GM10248 (cell line): Measurements from ENCODE around the gene LIX1.
"Not testable (repeated sequence)": the region's sequence is repeated elsewhere in the genome, so short reads cannot be mapped to it uniquely, and the experiment has no call there.

Experiments
- CTCF ChIA-PET: fragments of 300-600 bp; sonication (Branson Sonifier 250); formaldehyde crosslinking; extraction: SDS; loops from one replicate; lab custom pipeline; 2021; ENCODE audit warnings: antibody characterized with exemption; lab: Yijun Ruan, JAX
- POLR2A ChIA-PET: fragments of 350-650 bp; sonication (Branson Sonifier 250); formaldehyde crosslinking; extraction: SDS; loops from one replicate; lab custom pipeline; 2020; ENCODE audit warnings: antibody characterized with exemption; lab: Yijun Ruan, JAX
- DNase-seq: peaks from one replicate; pipeline ENCODE4 v3.0.0; 2012; ENCODE audit errors: extremely low spot score
- CTCF ChIP-seq: IDR thresholded peaks from 2 replicates; pipeline ENCODE4 v1.5.1; 2012; ENCODE audit warnings: mild to moderate bottlenecking, low read depth; ENCODE audit errors: extremely low read depth, missing control alignments, control extremely low read depth

LIX1 gene

GRCh38 chr5:97142521-97143254 lies at the start of gene LIX1:
LIX1 (minus strand) TSS chr5:97142611; CDS start chr5:97142576, 35 bp downstream.
- ChIA-PET CTCF (interaction anchor here (0.6 to 6.1 kb wide), 33 partner anchors 9 to 798 kb away, joined by 3 to 54 read pairs (median 3); partner anchors contain the start of gene ERAP1), POLR2A (no interaction called here)
- DNase-seq = peak; percentile 48
- peak; percentile 63 for TF ChIP-seq CTCF

- TF ChIP-seq CTCF = no peak
- ChIA-PET CTCF (interaction anchor here (0.8 to 1.3 kb wide), 2 partner anchors 22 to 39 kb away, joined by 3 read pairs; no protein-coding TSS in a partner anchor), POLR2A (no interaction called here)
- DNase-seq = no peak
Observed at GRCh38 chr5:97191893-97192292, 49.5 kb upstream of the LIX1 start.

- DNase-seq, CTCF ChIA-PET, POLR2A ChIA-PET: not testable (repeated sequence)
Observed at GRCh38 chr5:97189523-97189922, 47.1 kb upstream of the LIX1 start.

- ChIA-PET POLR2A (no interaction called here), CTCF (interaction anchor here (1.2 kb wide), 1 partner anchor 1585 kb away, joined by 3 read pairs; no protein-coding TSS in a partner anchor)
- TF ChIP-seq CTCF = no peak
- DNase-seq = no peak
Observed at GRCh38 chr5:97183930-97184213, 41.5 kb upstream of the LIX1 start.

GRCh38 chr5:97183100-97183929 lies 40.9 kb upstream of the LIX1 start, which contains the start of gene RIOK2:
RIOK2 (minus strand) TSS chr5:97183247; CDS start chr5:97183191, 56 bp downstream.
- ChIA-PET CTCF (interaction anchor here (1.2 to 1.8 kb wide), 2 partner anchors 19 to 1585 kb away, joined by 3 to 6 read pairs; no protein-coding TSS in a partner anchor), POLR2A (no interaction called here)
- TF ChIP-seq CTCF = no peak
- peak; percentile 86 for DNase-seq

- ChIA-PET POLR2A (no interaction called here), CTCF (interaction anchor here (1.8 kb wide), 1 partner anchor 18 kb away, joined by 6 read pairs; no protein-coding TSS in a partner anchor)
- DNase-seq = no peak
- no peak for TF ChIP-seq CTCF
Observed at GRCh38 chr5:97182571-97183099, 40.2 kb upstream of the LIX1 start.
